Natural killer cell (primary cell): ENCODE results near the gene GPX7. TPM values are rescaled to one million over a fixed set of nuclear protein-coding genes. Genes with fewer than 3 reads are reported as not detected.
A peak's percentile ranks its signal among the peaks of the same experiment; 100 is the strongest.

Experiments
- ATAC-seq, 3 donors: fragments of 150-1000 bp in 2 of 3; fragments of 200-7000 bp in 1 of 3; cut with Tn5 transposase; 1 replicate in 1 of 3; 2 replicates in 2 of 3; pipeline ENCODE4 v1.10.0; 2021; ENCODE audit warnings: mild to moderate bottlenecking in 2 of 3, moderate library complexity in 2 of 3
- DNase-seq, 2 donors: peaks; one replicate each; pipeline versions ENCODE4 v3.0.0 to v3.0.0-alpha.2; 2013 to 2021; ENCODE audit warnings: mixed read lengths in 1 of 2
- H3K27ac ChIP-seq: one replicate; pipeline ENCODE4 v1.5.1; 2013; ENCODE audit warnings: mild to moderate bottlenecking, low read length
- H3K27me3 ChIP-seq: one replicate; pipeline ENCODE4 v1.6.1; 2013; ENCODE audit warnings: low read length; ENCODE audit not compliant: control insufficient read depth, insufficient read depth
- H3K36me3 ChIP-seq: one replicate; pipeline ENCODE4 v1.6.1; 2013; ENCODE audit warnings: low read length; ENCODE audit not compliant: control insufficient read depth, insufficient read depth
- H3K4me1 ChIP-seq: one replicate; pipeline ENCODE4 v1.6.1; 2013; ENCODE audit warnings: low read length; ENCODE audit not compliant: control insufficient read depth, insufficient read depth
- H3K4me3 ChIP-seq: one replicate; pipeline ENCODE4 v1.5.1; 2013; ENCODE audit warnings: low read length
- H3K9me3 ChIP-seq: one replicate; pipeline ENCODE4 v1.6.1; 2013; ENCODE audit warnings: low read length; ENCODE audit not compliant: control insufficient read depth, insufficient read depth
- H3K27ac Mint-ChIP-seq, 2 donors: one replicate each; pipeline ENCODE4 v1.8.0; 2022; ENCODE audit warnings: mild to moderate bottlenecking in 2 of 2, mixed read lengths in 2 of 2, moderate library complexity in 1 of 2
- H3K27me3 Mint-ChIP-seq, 2 donors: one replicate each; pipeline ENCODE4 v1.8.0; 2022; ENCODE audit warnings: low read depth in 2 of 2, mixed read lengths in 2 of 2
- H3K36me3 Mint-ChIP-seq: one replicate; pipeline ENCODE4 v1.8.0; 2022; ENCODE audit warnings: mixed read lengths
- H3K4me1 Mint-ChIP-seq, 2 donors: one replicate each; pipeline ENCODE4 v1.8.0; 2022; ENCODE audit warnings: mixed read lengths in 2 of 2
- H3K4me3 Mint-ChIP-seq: one replicate; pipeline ENCODE4 v1.8.0; 2022; ENCODE audit warnings: mild to moderate bottlenecking, moderate library complexity, mixed read lengths
- H3K9me3 Mint-ChIP-seq, 2 donors: one replicate each; pipeline ENCODE4 v1.8.0; 2022; ENCODE audit warnings: mixed read lengths in 2 of 2
- WGBS: methylation state at CpG from one replicate; pipeline ENCODE4 v1.1.7; 2013; ENCODE audit warnings: missing lambda C conversion rate; ENCODE audit not compliant: insufficient coverage; 5-methylcytosine and 5-hydroxymethylcytosine counted together
- intact Hi-C: fragments of 100-400 bp; cut with micrococcal nuclease; formaldehyde crosslinking; loops from one replicate; pipeline ENCODE4 v1.14.2; 2022
- total RNA-seq, 4 donors: library from RNA; stranded (reverse); fragments of 120-200 nt in 1 of 4; gene quantifications; one replicate each; pipeline versions ENCODE4 v1.2.3 to v1.2.4, GENCODE V29; 2013 to 2022
- TF ChIP-seq, protein P1 (sequence below): fragments of 200-600 bp; IDR thresholded peaks from one replicate; pipeline ENCODE4 v1.8.0; 2022; ENCODE audit warnings: antibody characterized with exemption

GPX7 gene
- 10 to 100 TPM in 2 of 3 donors, 1 to 10 TPM in 1; 9.7 to 10.6 (median 10.2) TPM for total RNA-seq
- 21.4 TPM for total RNA-seq (2013)

DNA sequence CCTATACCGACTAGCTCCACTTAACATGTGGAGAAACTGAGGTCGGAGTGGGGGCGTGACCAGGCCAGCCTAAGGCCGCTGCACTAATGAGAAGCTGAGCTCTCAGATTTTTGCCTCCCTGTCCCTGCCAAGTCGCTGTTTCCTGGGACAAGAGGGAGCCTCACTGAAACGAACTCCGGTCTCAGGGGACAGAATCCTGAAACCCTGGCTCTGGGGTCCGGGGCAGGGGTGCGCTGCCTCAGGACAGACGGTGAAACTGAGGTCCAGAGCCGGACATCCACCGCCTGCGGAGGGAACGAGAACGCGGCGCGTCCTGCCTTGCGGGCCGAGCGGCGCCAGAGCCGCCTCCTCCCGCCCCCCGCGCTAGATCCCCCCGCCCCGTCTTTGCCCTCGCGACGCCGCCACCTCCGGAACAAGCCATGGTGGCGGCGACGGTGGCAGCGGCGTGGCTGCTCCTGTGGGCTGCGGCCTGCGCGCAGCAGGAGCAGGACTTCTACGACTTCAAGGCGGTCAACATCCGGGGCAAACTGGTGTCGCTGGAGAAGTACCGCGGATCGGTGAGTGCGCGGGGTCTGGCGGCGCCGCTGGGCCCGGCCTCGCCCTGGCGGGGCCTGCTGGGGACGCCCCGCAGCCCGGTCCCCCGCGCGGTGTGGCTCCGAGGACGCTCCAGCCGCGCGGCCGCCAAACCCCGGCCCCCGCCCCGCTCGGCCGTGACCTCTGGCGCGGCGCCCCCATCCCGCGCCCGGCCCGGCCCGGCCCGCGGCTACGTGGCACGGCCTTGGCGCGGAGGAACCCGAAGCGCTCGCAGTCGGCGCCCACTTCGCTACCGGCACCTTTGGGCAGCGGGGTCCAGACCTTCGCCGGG lies at the start of gene GPX7:
TSS of gene GPX7 (plus strand) at position 381 of the 865 bp plus-strand sequence. CDS start at position 420, 39 bp downstream.
- peak; percentile 61 to 81 for DNase-seq
- H3K36me3 Mint-ChIP-seq: no peaks in the 10 kb centered on the region
- Histone ChIP-seq H3K4me3 (peak within 1 kb of the TSS; percentile 52), H3K9me3 (no peaks in the 10 kb centered on the region), H3K27me3 (no peaks in the 10 kb centered on the region), H3K27ac (peak within 1 kb of the TSS; percentile 67), H3K4me1 (peaks cover 26% of the 10 kb centered on the region), H3K36me3 (peaks cover 4% of the 10 kb centered on the region)
- peak within 1 kb of the TSS; percentile 87 for H3K4me3 Mint-ChIP-seq
- WGBS: 1% methylated on average over 97 of the region's 97 CpGs
- H3K27me3 Mint-ChIP-seq: no peaks in the 10 kb centered on the region
- intact Hi-C loops: loop anchor here (1.0 to 2.0 kb wide), 2 partner anchors 35 to 49 kb away; partner anchors contain the start of gene TUT4
- TF ChIP-seq, protein P1, sequence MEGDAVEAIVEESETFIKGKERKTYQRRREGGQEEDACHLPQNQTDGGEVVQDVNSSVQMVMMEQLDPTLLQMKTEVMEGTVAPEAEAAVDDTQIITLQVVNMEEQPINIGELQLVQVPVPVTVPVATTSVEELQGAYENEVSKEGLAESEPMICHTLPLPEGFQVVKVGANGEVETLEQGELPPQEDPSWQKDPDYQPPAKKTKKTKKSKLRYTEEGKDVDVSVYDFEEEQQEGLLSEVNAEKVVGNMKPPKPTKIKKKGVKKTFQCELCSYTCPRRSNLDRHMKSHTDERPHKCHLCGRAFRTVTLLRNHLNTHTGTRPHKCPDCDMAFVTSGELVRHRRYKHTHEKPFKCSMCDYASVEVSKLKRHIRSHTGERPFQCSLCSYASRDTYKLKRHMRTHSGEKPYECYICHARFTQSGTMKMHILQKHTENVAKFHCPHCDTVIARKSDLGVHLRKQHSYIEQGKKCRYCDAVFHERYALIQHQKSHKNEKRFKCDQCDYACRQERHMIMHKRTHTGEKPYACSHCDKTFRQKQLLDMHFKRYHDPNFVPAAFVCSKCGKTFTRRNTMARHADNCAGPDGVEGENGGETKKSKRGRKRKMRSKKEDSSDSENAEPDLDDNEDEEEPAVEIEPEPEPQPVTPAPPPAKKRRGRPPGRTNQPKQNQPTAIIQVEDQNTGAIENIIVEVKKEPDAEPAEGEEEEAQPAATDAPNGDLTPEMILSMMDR: no peak
- peak within 1 kb of the TSS; percentile 70 to 81 for H3K27ac Mint-ChIP-seq
- peaks cover 39 to 59% of the 10 kb centered on the region in 2 donors for H3K4me1 Mint-ChIP-seq
- ATAC-seq: peak; percentile 76 to 84 (median 81)
- H3K9me3 Mint-ChIP-seq: no peaks in the 10 kb centered on the region

DNA sequence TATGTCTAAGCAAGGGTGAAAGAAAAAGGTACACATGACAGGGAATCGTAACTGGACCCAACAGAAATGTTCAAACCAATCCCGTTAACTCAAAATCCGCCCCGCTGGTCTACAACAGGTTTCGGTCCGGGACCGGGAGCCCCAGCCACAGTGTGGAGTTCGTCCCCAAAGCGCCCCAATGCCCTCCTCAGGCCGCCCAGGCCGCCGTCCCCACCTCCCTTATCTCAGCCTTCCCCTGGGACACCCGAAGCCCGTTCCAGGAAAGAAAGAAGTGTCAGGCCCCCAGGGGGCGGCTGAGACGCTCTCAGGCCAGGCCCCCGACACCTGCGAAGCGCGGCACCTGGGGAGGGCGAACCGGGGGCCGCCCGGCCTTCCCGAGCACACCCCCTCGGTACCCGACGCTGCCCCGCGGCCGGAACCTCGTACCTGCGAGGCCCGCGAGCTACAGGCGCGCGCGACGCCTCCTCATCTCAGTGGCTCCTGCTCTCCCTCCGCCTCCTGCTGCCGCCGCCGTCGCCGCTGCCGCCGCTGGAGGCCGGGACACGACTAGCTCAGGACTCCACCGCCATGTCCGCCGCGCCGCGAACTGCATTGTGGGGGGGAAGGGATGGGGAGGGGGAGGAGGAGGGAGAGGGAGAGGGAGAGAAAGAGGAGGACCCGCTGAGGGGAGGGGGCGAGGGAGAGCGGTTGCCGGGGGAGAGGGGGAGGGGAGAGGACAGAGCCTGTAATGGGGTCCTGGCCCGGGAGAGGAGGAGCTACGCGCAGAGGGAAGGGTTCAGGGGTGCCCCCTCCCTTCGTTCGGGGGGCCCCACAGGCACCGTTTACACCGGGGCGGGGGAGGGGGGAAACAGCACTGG lies 49.4 kb upstream of the GPX7 start, which contains the start of gene TUT4:
TSS of gene TUT4 (minus strand) at position 588 of the 857 bp plus-strand sequence. CDS start 26,812 bp downstream, outside the sequence.
- TF ChIP-seq, protein P1: no peak
- peaks cover 13% of the 10 kb centered on the region for H3K4me1 ChIP-seq
- ATAC-seq (peak; percentile 41 to 62 (median 51)), DNase-seq (peak; percentile 60 to 85)
- H3K27ac Mint-ChIP-seq: peak within 1 kb of the TSS in 1 of 2 donors; percentile 72
- intact Hi-C loops: loop anchor here (1.0 to 5.0 kb wide), 6 partner anchors 50 to 186 kb away; partner anchors contain the start of genes CC2D1B, GPX7, ORC1 and PRPF38A
- H3K27me3 ChIP-seq: no peaks in the 10 kb centered on the region
- H3K27me3 Mint-ChIP-seq: no peaks in the 10 kb centered on the region
- H3K36me3 Mint-ChIP-seq: no peaks in the 10 kb centered on the region
- H3K36me3 ChIP-seq: no peaks in the 10 kb centered on the region
- H3K4me3 Mint-ChIP-seq: no peak within 1 kb of the TSS
- peak within 1 kb of the TSS; percentile 95 for H3K27ac ChIP-seq
- H3K4me1 Mint-ChIP-seq: peaks cover 19 to 24% of the 10 kb centered on the region in 2 donors
- peak within 1 kb of the TSS; percentile 99 for H3K4me3 ChIP-seq
- no peaks in the 10 kb centered on the region for H3K9me3 Mint-ChIP-seq
- no peaks in the 10 kb centered on the region for H3K9me3 ChIP-seq
- under 1% methylated on average over 68 of the region's 68 CpGs for WGBS

DNA sequence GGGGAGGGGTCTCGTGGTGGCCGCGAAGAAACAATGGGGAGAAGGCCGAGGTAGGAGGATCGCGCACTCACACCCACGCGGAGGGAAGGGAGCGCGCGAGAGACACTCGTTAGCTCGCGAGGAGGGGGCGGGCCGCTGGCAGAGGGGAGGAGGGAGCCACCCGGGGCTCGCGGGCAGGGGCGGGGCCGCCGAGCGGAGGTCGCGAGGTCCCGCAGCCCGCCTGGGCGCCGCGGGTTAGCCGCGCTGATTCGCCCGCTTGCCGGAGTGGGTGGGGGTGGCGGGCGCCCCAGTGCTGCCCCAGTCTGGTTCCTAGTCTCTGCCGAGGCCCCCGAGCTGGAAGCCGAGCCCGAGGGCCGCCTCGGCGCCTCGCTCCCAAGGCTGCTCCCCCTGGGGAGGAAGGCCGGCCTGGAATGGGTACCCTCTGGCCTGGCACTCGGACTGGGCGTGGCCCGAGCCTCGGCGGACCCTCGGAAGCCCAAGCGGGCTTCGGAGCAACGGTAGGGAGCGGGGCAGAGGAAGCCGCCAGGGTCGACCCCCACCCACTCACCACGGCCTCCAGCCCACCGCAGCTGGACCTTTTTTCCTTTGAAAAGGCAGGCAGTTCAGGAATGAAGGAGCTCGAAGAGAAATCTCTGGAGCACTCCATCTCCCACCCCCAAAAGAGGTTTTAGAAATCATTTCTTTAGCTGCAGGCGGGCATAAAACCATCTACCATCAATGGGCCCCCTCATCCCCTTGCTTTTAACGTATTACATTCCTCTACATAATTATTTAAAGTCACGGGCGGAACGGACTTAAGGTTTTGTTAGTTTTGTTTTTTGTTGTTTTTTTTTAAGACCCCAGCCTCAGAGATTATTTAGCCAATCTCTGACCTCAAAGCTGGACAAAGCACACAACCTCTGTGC lies 48.6 kb upstream of the GPX7 start:
- H3K4me3 ChIP-seq: peak overlapping the region; percentile 99
- Mint-ChIP-seq H3K27ac (peak overlapping the region in 1 of 2 donors; percentile 72), H3K36me3 (no peaks in the 10 kb centered on the region), H3K4me1 (peaks cover 17 to 20% of the 10 kb centered on the region in 2 donors), H3K27me3 (no peaks in the 10 kb centered on the region), H3K9me3 (no peaks in the 10 kb centered on the region), H3K4me3 (no peak overlapping the region)
- H3K4me1 ChIP-seq: peaks cover 13% of the 10 kb centered on the region
- ATAC-seq (peak; percentile 85 to 93 (median 88)), DNase-seq (peak; percentile 90 to 95)
- H3K36me3 ChIP-seq: no peaks in the 10 kb centered on the region
- H3K27ac ChIP-seq: peak overlapping the region; percentile 95
- intact Hi-C loops: loop anchor here (1.0 to 5.0 kb wide), 3 partner anchors 49 to 174 kb away; partner anchors contain the start of genes GPX7 and ZYG11B
- no peaks in the 10 kb centered on the region for H3K27me3 ChIP-seq
- TF ChIP-seq, protein P1: no peak
- no peaks in the 10 kb centered on the region for H3K9me3 ChIP-seq
- WGBS: under 1% methylated on average over 62 of the region's 66 CpGs
